ENCODE data around the gene FEV.
A peak's percentile ranks its signal among the peaks of the same experiment; 100 is the strongest.

FEV gene

DNA sequence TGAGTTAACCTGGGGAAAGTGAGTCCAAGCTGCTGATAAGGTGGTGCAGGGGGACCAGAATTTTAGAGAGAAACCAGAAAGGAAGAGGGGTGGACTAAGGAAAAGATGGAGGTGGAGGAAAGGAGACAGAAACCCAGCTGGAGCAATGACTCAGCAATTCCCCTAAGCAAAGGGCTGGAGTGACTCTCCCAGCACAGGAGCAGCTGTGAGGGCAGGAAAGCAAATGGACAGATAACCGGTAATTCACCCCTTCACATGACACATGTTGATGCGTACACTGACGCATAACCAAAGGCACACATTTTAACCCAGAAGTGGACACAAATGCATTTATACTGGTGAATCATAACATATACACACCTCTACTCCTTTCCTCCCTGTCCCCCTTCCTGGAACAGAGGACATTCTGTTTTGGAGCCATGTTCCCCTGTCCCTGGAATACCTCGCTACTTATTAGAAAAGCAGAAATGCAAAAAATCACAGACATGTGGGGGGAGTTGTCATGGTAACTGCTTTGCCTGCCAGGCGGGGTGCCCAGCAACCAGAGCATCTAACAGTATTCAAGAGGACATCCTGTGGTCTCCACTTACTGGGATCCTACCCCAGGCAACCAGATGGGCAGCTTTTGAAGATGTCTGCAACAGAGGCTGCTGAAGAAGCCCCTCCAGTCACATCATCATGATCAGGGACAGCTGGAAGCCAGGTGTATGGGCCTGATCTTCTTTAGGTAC, 20.8 kb downstream of the FEV start:
- TF ChIP-seq, protein P1, sequence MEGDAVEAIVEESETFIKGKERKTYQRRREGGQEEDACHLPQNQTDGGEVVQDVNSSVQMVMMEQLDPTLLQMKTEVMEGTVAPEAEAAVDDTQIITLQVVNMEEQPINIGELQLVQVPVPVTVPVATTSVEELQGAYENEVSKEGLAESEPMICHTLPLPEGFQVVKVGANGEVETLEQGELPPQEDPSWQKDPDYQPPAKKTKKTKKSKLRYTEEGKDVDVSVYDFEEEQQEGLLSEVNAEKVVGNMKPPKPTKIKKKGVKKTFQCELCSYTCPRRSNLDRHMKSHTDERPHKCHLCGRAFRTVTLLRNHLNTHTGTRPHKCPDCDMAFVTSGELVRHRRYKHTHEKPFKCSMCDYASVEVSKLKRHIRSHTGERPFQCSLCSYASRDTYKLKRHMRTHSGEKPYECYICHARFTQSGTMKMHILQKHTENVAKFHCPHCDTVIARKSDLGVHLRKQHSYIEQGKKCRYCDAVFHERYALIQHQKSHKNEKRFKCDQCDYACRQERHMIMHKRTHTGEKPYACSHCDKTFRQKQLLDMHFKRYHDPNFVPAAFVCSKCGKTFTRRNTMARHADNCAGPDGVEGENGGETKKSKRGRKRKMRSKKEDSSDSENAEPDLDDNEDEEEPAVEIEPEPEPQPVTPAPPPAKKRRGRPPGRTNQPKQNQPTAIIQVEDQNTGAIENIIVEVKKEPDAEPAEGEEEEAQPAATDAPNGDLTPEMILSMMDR (IDR thresholded peaks at IDR 0.05; ENCODE audit: insufficient read depth, low read depth, low read length, missing control alignments): no peak
- no peak overlapping the region for H3K4me3 ChIP-seq (ENCODE audit: low read length)
- DNase-seq (ENCODE audit: low read depth): peak; percentile 75

DNA sequence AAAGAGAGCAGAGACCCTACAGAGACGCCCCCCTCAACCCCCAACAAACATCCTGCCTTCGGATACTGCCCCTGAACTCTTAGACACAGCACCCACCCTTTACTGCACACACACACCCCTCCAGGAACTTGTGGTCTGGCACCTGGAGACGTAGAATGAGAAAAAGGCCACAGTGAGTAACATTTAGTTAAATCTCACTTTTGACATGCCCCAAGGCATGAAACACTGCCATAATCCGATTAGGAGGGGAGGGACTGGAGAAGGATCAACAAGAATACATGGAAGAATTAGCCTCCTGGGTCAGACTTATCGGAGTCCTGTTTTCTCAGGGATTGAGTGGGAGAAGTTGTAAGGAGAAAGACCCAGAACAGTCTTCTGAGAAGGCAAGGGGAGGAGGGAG, 21.4 kb downstream of the FEV start:
- no peak for DNase-seq (ENCODE audit: low read depth)
- H3K4me3 ChIP-seq (ENCODE audit: low read length): no peak overlapping the region
- TF ChIP-seq, protein P1 (IDR thresholded peaks at IDR 0.05; ENCODE audit: insufficient read depth, low read depth, low read length, missing control alignments): no peak

DNA sequence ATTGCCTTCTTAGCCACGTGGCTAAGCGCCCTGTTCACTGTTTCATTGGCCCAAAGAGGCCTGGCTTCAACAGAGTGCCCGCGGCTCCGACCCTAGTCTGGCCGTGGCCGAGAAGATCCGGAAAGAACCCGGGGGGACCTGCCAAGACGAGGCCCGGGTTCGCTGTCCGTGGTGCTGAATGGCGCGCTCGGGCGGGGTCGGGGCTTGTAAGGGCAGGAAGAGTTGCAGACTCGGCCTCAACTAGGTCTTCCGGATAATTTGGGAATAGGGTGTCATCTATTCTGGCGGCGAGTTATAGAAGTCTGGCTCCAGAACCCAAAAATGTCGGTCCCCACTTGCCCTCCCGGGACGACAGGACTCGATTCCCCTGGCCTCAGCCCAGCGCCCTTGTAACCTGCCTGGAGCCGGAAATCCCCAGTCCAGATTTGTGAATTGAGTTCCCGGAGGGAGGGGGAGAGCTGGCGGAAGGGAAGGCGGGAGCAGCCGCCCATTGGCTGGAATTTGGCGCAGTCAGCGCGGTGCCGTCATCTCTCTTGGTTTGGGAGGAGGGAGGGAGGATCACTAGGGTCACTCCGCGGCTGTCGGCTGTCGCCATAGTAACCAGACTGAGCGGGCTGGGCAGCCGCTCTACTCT, 22.0 kb downstream of the FEV start:
- peak; percentile 76 for DNase-seq (ENCODE audit: low read depth)
- TF ChIP-seq, protein P1 (IDR thresholded peaks at IDR 0.05; ENCODE audit: insufficient read depth, low read depth, low read length, missing control alignments): no peak
- H3K4me3 ChIP-seq (ENCODE audit: low read length): no peak overlapping the region

DNA sequence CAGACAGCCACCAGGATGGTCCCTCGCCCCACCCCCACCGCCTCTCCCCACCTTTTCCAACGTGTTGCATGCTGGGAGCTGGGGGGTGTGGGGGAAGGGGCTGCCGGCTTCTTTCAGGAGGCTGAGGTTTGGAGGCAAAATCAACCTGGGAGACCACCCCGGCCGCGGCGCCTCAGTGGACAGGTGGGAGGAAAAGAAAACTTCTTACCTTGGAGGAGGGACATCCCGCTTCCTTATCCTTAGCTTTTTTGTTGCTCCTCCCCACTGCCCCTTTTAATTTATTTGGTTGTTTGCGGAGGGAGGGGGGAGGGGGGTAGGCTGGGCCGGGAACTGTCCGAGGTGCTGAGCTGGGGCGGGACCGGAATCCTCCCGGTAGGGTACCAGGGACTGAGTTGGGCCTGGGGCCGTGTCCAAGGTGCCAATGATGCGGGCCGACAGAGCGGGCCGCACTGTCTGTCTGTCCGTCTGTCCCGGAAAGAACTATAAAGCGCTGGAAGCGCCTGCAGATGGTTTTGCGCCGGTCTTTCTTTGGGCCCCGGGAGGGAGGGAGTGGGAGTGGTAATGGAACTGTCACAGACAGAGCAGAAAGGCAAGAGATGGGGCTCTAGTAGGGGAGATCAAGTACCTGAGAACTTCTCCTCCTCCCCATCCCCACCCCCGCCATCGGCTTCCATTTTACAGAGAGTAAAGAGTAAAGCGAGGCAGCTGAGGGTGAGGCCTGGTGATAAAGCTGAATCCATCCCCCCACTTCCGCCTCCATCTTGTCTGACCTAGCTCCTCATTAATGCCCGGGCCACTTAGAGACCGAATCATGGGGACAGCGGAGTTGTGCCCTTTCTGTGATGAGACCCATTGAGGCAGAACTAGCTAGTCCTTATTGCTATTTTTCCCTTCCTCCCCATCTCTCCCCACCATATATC, 23.1 kb downstream of the FEV start:
- DNase-seq (ENCODE audit: low read depth): no peak
- TF ChIP-seq, protein P1 (IDR thresholded peaks at IDR 0.05; ENCODE audit: insufficient read depth, low read depth, low read length, missing control alignments): no peak

DNA sequence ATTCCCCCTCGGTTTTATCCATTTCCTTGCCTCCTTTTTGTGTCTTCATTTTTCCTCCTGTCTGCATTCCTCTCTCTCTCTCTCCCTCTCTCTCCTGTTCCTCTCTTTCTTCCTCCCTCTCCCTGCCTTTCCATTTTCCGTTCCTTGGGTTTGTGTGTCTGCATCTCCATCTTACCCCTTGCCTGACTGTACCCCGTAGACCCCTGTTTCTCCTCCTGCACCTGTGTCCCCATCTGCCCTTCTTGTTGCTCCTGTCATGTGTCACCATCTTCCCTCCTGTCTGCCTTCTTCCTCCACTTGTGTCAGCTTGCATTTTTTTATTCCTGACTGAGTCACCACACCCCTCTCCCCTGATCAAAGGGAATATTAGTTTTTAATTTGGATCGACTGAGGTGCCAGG, 23.8 kb downstream of the FEV start:
- TF ChIP-seq, protein P1 (IDR thresholded peaks at IDR 0.05; ENCODE audit: insufficient read depth, low read depth, low read length, missing control alignments): no peak
- DNase-seq (ENCODE audit: low read depth): no peak
- H3K4me3 ChIP-seq (ENCODE audit: low read length): no peak overlapping the region

More for the DNA sequence above, 23.1 kb downstream of the FEV start:
- no peak overlapping the region for H3K4me3 ChIP-seq (ENCODE audit: low read length)

DNA sequence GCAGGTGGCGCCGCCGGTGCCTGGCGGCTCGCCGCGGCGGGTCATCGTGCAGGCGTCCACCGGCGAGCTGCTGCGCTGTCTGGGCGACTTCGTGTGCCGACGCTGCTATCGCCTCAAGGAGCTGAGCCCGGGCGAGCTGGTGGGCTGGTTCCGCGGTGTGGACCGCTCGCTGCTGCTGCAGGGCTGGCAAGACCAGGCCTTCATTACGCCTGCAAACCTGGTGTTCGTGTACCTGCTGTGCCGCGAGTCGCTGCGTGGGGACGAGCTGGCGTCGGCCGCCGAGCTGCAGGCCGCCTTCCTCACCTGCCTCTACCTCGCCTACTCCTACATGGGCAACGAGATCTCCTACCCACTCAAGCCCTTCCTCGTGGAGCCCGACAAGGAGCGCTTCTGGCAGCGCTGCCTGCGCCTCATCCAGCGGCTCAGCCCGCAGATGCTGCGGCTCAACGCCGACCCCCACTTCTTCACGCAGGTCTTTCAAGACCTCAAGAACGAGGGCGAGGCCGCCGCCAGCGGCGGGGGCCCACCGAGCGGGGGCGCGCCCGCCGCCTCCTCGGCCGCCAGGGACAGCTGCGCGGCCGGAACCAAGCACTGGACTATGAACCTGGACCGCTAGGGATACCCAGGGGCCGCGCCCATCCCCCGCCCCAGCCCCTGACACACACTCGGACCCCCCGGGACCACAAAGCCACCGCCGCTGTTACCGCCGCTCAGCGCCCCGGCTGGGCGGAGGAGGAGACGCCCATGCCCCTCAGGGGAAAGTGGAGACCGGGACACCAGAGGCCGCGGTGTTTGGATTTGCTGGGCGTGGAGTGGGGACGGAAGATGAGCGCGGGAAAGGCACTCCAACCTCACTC, 24.4 kb downstream of the FEV start:
- DNase-seq (ENCODE audit: low read depth): no peak
- TF ChIP-seq, protein P1 (IDR thresholded peaks at IDR 0.05; ENCODE audit: insufficient read depth, low read depth, low read length, missing control alignments): no peak
- no peak overlapping the region for H3K4me3 ChIP-seq (ENCODE audit: low read length)

Measured in epithelial cell of esophagus (primary cell).